Endothelial cell of coronary artery (primary cell): ENCODE results near the gene CASP1. TPM values are rescaled to one million over a fixed set of nuclear protein-coding genes. Genes with fewer than 3 reads are reported as not detected.

Experiments
- total RNA-seq: library from RNA; depleted of rRNA; stranded (reverse); fragments of >200 nt; gene quantifications from 2 replicates; pipeline ENCODE4 v1.2.3, GENCODE V29; 2014

CASP1 gene
- total RNA-seq, result 10.0 and 43.6 TPM in 2 replicates

DNA sequence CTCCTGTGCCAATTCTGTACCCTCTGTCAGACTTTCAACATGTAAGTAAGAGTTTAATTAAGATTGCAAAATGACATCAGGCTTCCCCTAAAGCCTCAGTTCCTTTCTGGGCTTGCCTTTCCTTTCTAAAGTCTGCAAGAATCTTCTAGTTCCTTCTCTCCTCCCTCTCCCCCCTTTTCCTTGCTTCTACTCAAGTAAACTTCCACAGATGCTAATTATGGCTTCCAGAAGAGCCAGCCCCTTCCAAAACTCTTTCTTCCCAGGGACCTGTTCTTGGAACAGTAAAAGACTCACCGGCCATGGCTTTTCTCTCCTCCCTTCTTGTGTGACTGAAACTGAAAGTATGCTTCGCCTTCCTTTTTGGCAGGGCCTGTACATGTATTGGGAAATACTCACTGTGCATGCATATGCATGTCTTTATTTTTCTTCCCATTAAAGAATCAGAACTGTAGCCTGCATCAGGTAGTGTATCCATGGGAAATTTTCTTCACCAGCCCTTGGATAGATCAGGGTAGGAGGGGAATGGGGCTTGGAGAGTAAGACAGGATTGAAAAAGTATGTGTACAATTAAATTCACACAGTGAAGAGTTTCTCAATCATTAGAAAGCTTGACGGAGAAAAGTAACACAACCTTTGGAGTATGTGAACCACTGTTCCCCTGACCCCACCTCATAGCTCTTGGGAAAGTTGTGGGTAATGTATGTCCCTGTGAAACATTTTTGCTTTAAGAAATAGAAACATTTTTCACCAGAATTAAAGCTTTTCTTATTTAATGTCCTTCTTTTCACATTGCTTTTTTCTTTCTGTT, at the start of gene CASP1:
Gene CASP1, minus strand, starts transcription at position 332 of the 808 bp plus-strand sequence. Its CDS starts 31 bp downstream, at position 301.

GRCh38 chr11:105044557-105045524, 9.9 kb upstream of the CASP1 start, which contains the start of gene CARD16:
Gene CARD16, minus strand, starts transcription at chr11:105045335. Its CDS starts 38 bp downstream, at chr11:105045297.

DNA sequence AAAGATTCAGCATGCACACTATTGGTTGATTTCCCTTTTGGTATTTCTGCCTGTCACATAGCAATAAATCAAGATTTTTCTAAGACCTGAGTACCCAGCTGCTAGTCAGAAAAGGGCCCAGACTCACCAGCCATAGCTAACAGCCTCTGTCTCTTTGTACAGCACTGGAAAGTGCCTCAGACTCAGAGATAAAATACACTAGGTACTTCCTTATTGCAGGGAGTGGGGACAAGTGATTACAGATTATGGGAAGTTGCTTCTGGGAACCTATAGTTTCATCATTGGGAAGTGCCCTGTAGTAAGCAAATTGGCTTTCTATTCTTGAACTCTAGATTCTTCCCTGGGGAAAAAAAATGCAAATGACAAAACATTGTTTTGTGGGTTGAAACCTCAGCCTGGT, 11.9 kb downstream of the CASP1 start, which contains the start of gene CASP5:
Gene CASP5, minus strand, starts transcription at position 166 of the 400 bp plus-strand sequence. Its CDS starts 32 bp downstream, at position 134.

Other genes starting within 250 kb of the CASP1 start
- gene CASP12, start 136.7 kb downstream of the CASP1 start, total RNA-seq, result 1.6 and 1.7 TPM in 2 replicates
- gene CASP4, start 66.6 kb downstream of the CASP1 start, total RNA-seq, result 142 and 177 TPM in 2 replicates
- 0.09 TPM in 1 of 2 replicates, not detected in the other for gene CASP5, start 12.0 kb downstream of the CASP1 start, total RNA-seq
- gene CARD16, start 10.2 kb upstream of the CASP1 start, total RNA-seq, result 42.3 and 105 TPM in 2 replicates
- not detected in 2 replicates for gene CARD18, start 104.6 kb upstream of the CASP1 start, total RNA-seq